Kidney (tissue), 14 donors: Measurements from ENCODE around the gene ANGPT4. TPM values are rescaled to one million over a fixed set of nuclear protein-coding genes. Genes with fewer than 3 reads are reported as not detected.
A peak's percentile ranks its signal among the peaks of the same experiment; 100 is the strongest.

Experiments
- DNase-seq, 5 donors: peaks; one replicate each; pipeline ENCODE4 v3.0.0-alpha.2; 2013 to 2020
- FAIRE-seq: peaks from 2 replicates; lab custom pipeline; 2012; peaks lifted over from hg19 to GRCh38; lab: Jason Lieb, UNC
- H3K27ac ChIP-seq, 2 donors: one replicate each; pipeline ENCODE4 v1.7.0; 2013; ENCODE audit warnings: low read depth in 2 of 2, low read length in 2 of 2, inconsistent platforms in 1 of 2
- H3K27me3 ChIP-seq: one replicate; pipeline ENCODE4 v1.7.1; 2013; ENCODE audit warnings: low read length, inconsistent platforms; ENCODE audit not compliant: control insufficient read depth, insufficient read depth
- H3K36me3 ChIP-seq, 3 donors: one replicate each; pipeline versions ENCODE4 v1.7.0 to v1.7.1; 2013; ENCODE audit warnings: low read length in 3 of 3, control low read depth in 1 of 3, inconsistent platforms in 1 of 3; ENCODE audit not compliant: insufficient read depth in 3 of 3, control insufficient read depth in 2 of 3
- H3K4me1 ChIP-seq, 3 donors: one replicate each; pipeline versions ENCODE4 v1.7.0 to v1.7.1; 2013; ENCODE audit warnings: low read length in 3 of 3, inconsistent platforms in 1 of 3, low read depth in 1 of 3; ENCODE audit not compliant: control insufficient read depth in 2 of 3, insufficient read depth in 2 of 3
- H3K4me3 ChIP-seq, 3 donors: one replicate each; pipeline versions ENCODE4 v1.7.0 to v1.8.1; 2013; ENCODE audit warnings: low read length in 3 of 3, control low read depth in 1 of 3, inconsistent platforms in 1 of 3
- H3K9ac ChIP-seq, 3 donors: one replicate each; pipeline versions ENCODE4 v1.7.0 to v1.7.1; 2013; ENCODE audit warnings: low read length in 3 of 3, control low read depth in 1 of 3, inconsistent platforms in 1 of 3
- H3K9me3 ChIP-seq, 3 donors: one replicate each; pipeline versions ENCODE4 v1.7.0 to v1.7.1; 2013; ENCODE audit warnings: low read length in 3 of 3, control low read depth in 1 of 3, inconsistent platforms in 1 of 3; ENCODE audit not compliant: control insufficient read depth in 2 of 3, insufficient read depth in 1 of 3
- intact Hi-C: fragments of 100-400 bp; cut with DNase I; formaldehyde crosslinking; loops from one replicate; pipeline ENCODE4 v1.11.1; 2022
- polyA plus RNA-seq: library from polyadenylated mRNA; stranded (reverse); fragments of 350-450 nt; fragmentation: Illumina TruSeq; extraction: RNeasy Lipid Tissue Mini Kit (QIAGEN cat#74804); gene quantifications from one replicate; pipeline ENCODE4 v1.2.3, GENCODE V29; 2014; ENCODE audit warnings: low read depth, low replicate concordance; ENCODE audit not compliant: insufficient read depth
- total RNA-seq: library from RNA; stranded (reverse); fragmentation: NEBNext Ultra II Directional; extraction: Animal tissue kit (Norgen Biotek cat#: 25700); gene quantifications from one replicate; pipeline ENCODE4 v1.2.1, GENCODE V29; 2021
- TF ChIP-seq, protein P1 (sequence below): IDR thresholded peaks from 3 replicates; pipeline ENCODE4 v1.5.1; 2012; ENCODE audit warnings: mild to moderate bottlenecking, moderate library complexity, borderline replicate concordance; ENCODE audit not compliant: insufficient read depth; ENCODE audit errors: extremely low read depth
- donor health status: control.
- donor health status: control.
- donor health status: control.
- donor health status: control.
- donor health status: control.
- donor health status: DM: yes; HTN: yes; CAD: no.
- donor health status: Normal renal cell carcinoma (clear cell type).

Gene ANGPT4
- total and polyA plus RNA-seq, 2 donors from 2014 or later = 0.24 to 0.57 TPM

- Histone ChIP-seq H3K9me3 (no peaks in the 10 kb centered on the region), H3K4me1 (peaks cover 0 to 2% (median 0%) of the 10 kb centered on the region in 3 donors), H3K9ac (no peak overlapping the region), H3K36me3 (no peaks in the 10 kb centered on the region), H3K4me3 (no peak overlapping the region), H3K27ac (no peak overlapping the region), H3K27me3 (no peaks in the 10 kb centered on the region)
- intact Hi-C loops = no loop called here
- TF ChIP-seq, protein P1, sequence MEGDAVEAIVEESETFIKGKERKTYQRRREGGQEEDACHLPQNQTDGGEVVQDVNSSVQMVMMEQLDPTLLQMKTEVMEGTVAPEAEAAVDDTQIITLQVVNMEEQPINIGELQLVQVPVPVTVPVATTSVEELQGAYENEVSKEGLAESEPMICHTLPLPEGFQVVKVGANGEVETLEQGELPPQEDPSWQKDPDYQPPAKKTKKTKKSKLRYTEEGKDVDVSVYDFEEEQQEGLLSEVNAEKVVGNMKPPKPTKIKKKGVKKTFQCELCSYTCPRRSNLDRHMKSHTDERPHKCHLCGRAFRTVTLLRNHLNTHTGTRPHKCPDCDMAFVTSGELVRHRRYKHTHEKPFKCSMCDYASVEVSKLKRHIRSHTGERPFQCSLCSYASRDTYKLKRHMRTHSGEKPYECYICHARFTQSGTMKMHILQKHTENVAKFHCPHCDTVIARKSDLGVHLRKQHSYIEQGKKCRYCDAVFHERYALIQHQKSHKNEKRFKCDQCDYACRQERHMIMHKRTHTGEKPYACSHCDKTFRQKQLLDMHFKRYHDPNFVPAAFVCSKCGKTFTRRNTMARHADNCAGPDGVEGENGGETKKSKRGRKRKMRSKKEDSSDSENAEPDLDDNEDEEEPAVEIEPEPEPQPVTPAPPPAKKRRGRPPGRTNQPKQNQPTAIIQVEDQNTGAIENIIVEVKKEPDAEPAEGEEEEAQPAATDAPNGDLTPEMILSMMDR = no peak
- FAIRE-seq (no peak), DNase-seq (no peak)
These were observed 34.9 kb downstream of the ANGPT4 start for GRCh38 chr20:881051-881782.

DNA sequence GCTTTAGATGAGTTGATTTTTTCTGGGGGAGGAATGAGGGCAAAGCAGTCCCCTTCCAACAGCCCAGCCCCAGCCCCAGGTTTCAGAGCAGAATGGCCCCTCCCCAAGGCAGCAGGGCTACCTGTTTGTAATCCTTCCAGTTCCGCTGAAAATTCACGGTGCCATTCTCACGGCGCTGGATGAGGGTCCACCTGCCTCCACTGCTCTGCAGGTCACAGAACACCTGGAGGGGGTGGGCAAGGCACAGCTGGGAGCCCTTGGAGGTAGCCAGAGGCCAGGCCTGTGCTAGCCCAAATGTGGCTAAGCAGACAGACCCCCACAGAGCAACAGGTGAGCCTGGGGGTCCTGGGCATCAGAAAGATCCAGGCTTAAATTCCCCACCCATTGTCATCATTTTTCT is 36.5 kb downstream of the ANGPT4 start:
- no peaks in the 10 kb centered on the region for H3K9me3 ChIP-seq
- H3K4me3 ChIP-seq = no peak overlapping the region
- intact Hi-C loops = no loop called here
- TF ChIP-seq, protein P1 = no peak
- no peaks in the 10 kb centered on the region for H3K4me1 ChIP-seq
- FAIRE-seq (no peak), DNase-seq (no peak)
- no peaks in the 10 kb centered on the region for H3K36me3 ChIP-seq
- no peaks in the 10 kb centered on the region for H3K27me3 ChIP-seq
- H3K9ac ChIP-seq = no peak overlapping the region
- H3K27ac ChIP-seq = no peak overlapping the region

DNA sequence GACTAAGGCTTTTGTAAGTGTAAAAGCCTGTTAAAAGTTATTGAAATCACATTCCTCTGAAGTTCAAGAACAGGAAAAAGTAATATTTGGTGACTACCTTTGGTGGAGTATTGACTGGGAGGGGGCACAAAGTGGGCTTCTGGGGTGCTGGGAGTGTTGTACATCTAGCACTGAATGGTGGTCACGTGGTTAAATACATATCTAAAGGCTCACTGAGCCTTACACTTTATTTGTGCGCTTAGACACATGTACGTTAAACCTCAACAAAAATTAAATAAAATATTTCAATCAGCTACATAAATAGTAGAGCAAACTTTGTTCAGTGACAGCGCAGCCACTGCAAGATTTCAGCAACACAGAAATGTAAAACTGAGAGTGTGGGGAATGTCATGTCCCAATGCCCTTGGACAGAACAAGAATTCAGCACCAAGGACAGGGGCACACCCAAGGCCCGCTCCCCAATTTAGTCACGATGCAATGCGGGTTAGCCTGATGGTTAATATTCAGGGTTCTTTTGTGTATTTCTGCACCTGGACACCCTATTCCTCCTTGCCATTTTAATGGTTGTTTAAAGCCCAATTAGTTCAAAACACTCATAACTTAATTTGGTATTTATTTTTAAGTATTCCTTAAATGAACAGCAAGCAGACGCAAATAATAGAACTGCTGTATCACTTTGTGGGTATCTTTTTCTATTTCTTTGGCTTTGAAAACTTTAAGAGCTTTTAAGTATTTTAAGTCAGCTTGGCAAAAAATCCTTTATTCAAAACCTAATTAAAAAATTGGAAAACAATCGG is 37.4 kb downstream of the ANGPT4 start:
- Histone ChIP-seq H3K9me3 (no peaks in the 10 kb centered on the region), H3K27ac (no peak overlapping the region), H3K4me1 (no peaks in the 10 kb centered on the region), H3K36me3 (no peaks in the 10 kb centered on the region), H3K4me3 (no peak overlapping the region), H3K27me3 (no peaks in the 10 kb centered on the region), H3K9ac (no peak overlapping the region)
- TF ChIP-seq, protein P1 = no peak
- DNase-seq = peak in 3 of 5 donors; percentile 68 to 77 (median 72)
- intact Hi-C loops = no loop called here
- FAIRE-seq = no peak
